ENCODE results near the gene LYPLAL1. TPM values are rescaled to one million over a fixed set of nuclear protein-coding genes. Genes with fewer than 3 reads are reported as not detected.

The LYPLAL1 gene
- total RNA-seq, 1 donor from 2014 or later = 35.4 TPM

DNA sequence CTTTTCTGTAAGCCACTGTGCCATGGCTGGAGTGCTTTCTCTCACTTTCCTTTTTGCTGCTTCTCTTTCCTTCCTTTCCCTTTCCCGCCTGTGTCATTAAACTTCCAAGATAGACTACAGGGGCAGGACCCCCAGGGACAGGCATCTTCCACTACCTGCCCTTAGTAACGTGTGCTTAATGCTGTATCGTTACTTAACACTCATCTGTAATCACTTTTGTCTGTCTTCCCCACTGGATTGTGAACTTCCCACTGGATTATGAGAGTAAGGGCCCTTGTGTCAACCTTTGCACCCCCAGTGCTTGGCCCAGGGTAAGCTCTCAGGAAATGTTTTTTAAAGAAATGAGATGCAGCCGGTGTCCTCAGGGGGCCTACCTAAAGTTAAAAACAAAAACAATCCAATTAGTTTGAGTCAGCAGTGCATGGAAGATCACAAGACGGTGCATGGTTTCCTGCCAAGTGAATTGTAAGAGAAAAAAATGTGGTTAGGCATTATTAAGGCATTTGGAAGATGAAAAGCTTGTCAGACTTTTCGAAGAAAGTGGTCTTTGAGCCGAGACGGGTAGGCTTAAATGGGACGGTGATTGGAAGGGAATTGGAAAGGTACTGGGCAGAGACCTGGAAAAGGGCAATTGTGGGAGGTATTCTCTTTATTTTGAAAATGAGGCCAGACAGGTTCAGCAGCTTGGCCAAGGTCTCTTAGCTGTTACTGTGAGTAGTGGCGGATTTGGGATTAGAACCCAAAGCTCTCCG is 958 bp downstream of the LYPLAL1 start:
- TF ChIP-seq EZH2phosphoT487 (IDR thresholded peaks at IDR 0.05) (peak; percentile 0), EZH2 (IDR thresholded peaks at IDR 0.05) (no peak)
- H3K4me2 ChIP-seq = peak overlapping the region; percentile 78
- peaks cover 18% of the 10 kb centered on the region for H3K4me1 Mint-ChIP-seq
- no peak overlapping the region for H2AFZ ChIP-seq (replicated peaks)
- H3K27me3 ChIP-seq = no peaks in the 10 kb centered on the region
- peak overlapping the region; percentile 7 for H3K27ac ChIP-seq
- peak; percentile 54 for DNase-seq (ENCODE audit: low spot score)
- peaks cover 12% of the 10 kb centered on the region for H3K79me2 ChIP-seq (ENCODE audit: low read depth)
- H3F3A ChIP-seq (ENCODE audit: low read depth) = peaks cover 16% of the 10 kb centered on the region
- peak overlapping the region; percentile 55 for H3K4me3 ChIP-seq
- H3K36me3 ChIP-seq = no peaks in the 10 kb centered on the region
- H3K9me3 ChIP-seq (ENCODE audit: low read depth) = no peaks in the 10 kb centered on the region
- H3K27me3 Mint-ChIP-seq (ENCODE audit: insufficient read depth, low read depth) = peaks cover 2% of the 10 kb centered on the region
- no peaks in the 10 kb centered on the region for H3K9me3 Mint-ChIP-seq
- peaks cover 14% of the 10 kb centered on the region for H4K20me1 ChIP-seq (ENCODE audit: low read depth)
- peak overlapping the region; percentile 98 for H3K27ac Mint-ChIP-seq
- H3K4me3 Mint-ChIP-seq = peak overlapping the region; percentile 97
- H3K9ac ChIP-seq = no peak overlapping the region
- peaks cover 11% of the 10 kb centered on the region for H3K4me1 ChIP-seq
- peaks cover 6% of the 10 kb centered on the region for H3K36me3 Mint-ChIP-seq

GRCh38 chr1:219175212-219175564 is 1.5 kb downstream of the LYPLAL1 start:
- H3K36me3 ChIP-seq = no peaks in the 10 kb centered on the region
- Mint-ChIP-seq H3K4me3 (peak overlapping the region; percentile 97), H3K27me3 (ENCODE audit: insufficient read depth, low read depth) (peaks cover 2% of the 10 kb centered on the region), H3K36me3 (peaks cover 6% of the 10 kb centered on the region), H3K27ac (no peak overlapping the region), H3K9me3 (no peaks in the 10 kb centered on the region), H3K4me1 (peaks cover 18% of the 10 kb centered on the region)
- H3F3A ChIP-seq (ENCODE audit: low read depth) = peaks cover 16% of the 10 kb centered on the region
- peaks cover 12% of the 10 kb centered on the region for H3K79me2 ChIP-seq (ENCODE audit: low read depth)
- H3K9ac ChIP-seq = no peak overlapping the region
- H3K4me3 ChIP-seq = peak overlapping the region; percentile 55
- no peak for DNase-seq (ENCODE audit: low spot score)
- H3K27ac ChIP-seq = peak overlapping the region; percentile 7
- no peaks in the 10 kb centered on the region for H3K9me3 ChIP-seq (ENCODE audit: low read depth)
- peaks cover 11% of the 10 kb centered on the region for H3K4me1 ChIP-seq
- no peak overlapping the region for H2AFZ ChIP-seq (replicated peaks)
- no peaks in the 10 kb centered on the region for H3K27me3 ChIP-seq
- peaks cover 14% of the 10 kb centered on the region for H4K20me1 ChIP-seq (ENCODE audit: low read depth)
- TF ChIP-seq CTCF (IDR thresholded peaks at IDR 0.05) = no peak
- no peak for TF ChIP-seq EZH2phosphoT487 (IDR thresholded peaks at IDR 0.05)
- TF ChIP-seq EZH2 (IDR thresholded peaks at IDR 0.05) = no peak
- H3K4me2 ChIP-seq = peak overlapping the region; percentile 78

GRCh38 chr1:219176168-219176567 is 2.5 kb downstream of the LYPLAL1 start:
- H3K27ac Mint-ChIP-seq = no peak overlapping the region
- no peaks in the 10 kb centered on the region for H3K36me3 ChIP-seq
- H3K4me1 Mint-ChIP-seq = peaks cover 18% of the 10 kb centered on the region
- H3F3A ChIP-seq (ENCODE audit: low read depth) = peaks cover 16% of the 10 kb centered on the region
- H3K9ac ChIP-seq = no peak overlapping the region
- H3K4me3 Mint-ChIP-seq = no peak overlapping the region
- H3K4me1 ChIP-seq = peaks cover 11% of the 10 kb centered on the region
- H3K79me2 ChIP-seq (ENCODE audit: low read depth) = peaks cover 12% of the 10 kb centered on the region
- DNase-seq (ENCODE audit: low spot score) = no peak
- H3K4me3 ChIP-seq = no peak overlapping the region
- no peaks in the 10 kb centered on the region for H3K27me3 ChIP-seq
- no peak overlapping the region for H3K27ac ChIP-seq
- no peaks in the 10 kb centered on the region for H3K9me3 Mint-ChIP-seq
- H3K4me2 ChIP-seq = no peak overlapping the region
- no peak for TF ChIP-seq EZH2phosphoT487 (IDR thresholded peaks at IDR 0.05)
- TF ChIP-seq CTCF (IDR thresholded peaks at IDR 0.05) = no peak
- no peak for TF ChIP-seq EZH2 (IDR thresholded peaks at IDR 0.05)
- peaks cover 8% of the 10 kb centered on the region for H3K36me3 Mint-ChIP-seq
- H3K9me3 ChIP-seq (ENCODE audit: low read depth) = no peaks in the 10 kb centered on the region
- H2AFZ ChIP-seq (replicated peaks) = no peak overlapping the region
- peaks cover 14% of the 10 kb centered on the region for H4K20me1 ChIP-seq (ENCODE audit: low read depth)
- peaks cover 2% of the 10 kb centered on the region for H3K27me3 Mint-ChIP-seq (ENCODE audit: insufficient read depth, low read depth)

DNA sequence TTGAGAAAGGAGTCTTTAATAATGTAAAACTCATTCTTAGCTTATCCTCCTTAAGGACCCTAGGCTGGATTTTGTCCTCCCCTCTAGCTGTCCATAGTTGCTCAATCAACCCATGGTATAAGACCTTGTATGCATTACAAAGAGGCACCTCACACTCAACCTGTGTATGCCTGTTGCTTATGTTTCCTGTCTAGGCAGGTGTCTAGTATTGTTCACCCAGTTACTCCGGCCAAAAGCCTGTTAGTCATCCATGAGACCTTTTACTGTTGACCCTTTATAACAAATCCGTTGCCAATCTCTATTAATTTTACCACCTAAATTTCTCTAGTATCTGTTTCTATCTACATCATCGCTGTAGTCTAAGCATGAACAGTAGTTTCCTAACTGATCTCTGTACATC is 3.7 kb downstream of the LYPLAL1 start:
- Histone ChIP-seq H3K27ac (no peak overlapping the region), H3K27me3 (no peaks in the 10 kb centered on the region), H3F3A (ENCODE audit: low read depth) (peaks cover 16% of the 10 kb centered on the region), H2AFZ (replicated peaks) (no peak overlapping the region), H3K9me3 (ENCODE audit: low read depth) (no peaks in the 10 kb centered on the region), H3K4me2 (no peak overlapping the region), H3K4me3 (no peak overlapping the region), H3K4me1 (peaks cover 11% of the 10 kb centered on the region), H3K79me2 (ENCODE audit: low read depth) (peaks cover 12% of the 10 kb centered on the region), H3K9ac (no peak overlapping the region), H3K36me3 (no peaks in the 10 kb centered on the region), H4K20me1 (ENCODE audit: low read depth) (peaks cover 14% of the 10 kb centered on the region)
- no peaks in the 10 kb centered on the region for H3K9me3 Mint-ChIP-seq
- no peaks in the 10 kb centered on the region for H3K27me3 Mint-ChIP-seq (ENCODE audit: insufficient read depth, low read depth)
- H3K4me3 Mint-ChIP-seq = no peak overlapping the region
- H3K27ac Mint-ChIP-seq = no peak overlapping the region
- TF ChIP-seq EZH2phosphoT487 (IDR thresholded peaks at IDR 0.05) (no peak), CTCF (IDR thresholded peaks at IDR 0.05) (no peak), EZH2 (IDR thresholded peaks at IDR 0.05) (no peak)
- H3K4me1 Mint-ChIP-seq = peaks cover 18% of the 10 kb centered on the region
- no peak for DNase-seq (ENCODE audit: low spot score)
- H3K36me3 Mint-ChIP-seq = peaks cover 16% of the 10 kb centered on the region

Measured in neural progenitor cell (in vitro differentiated cells).